K562 (cell line): Measurements from ENCODE around the gene ERN1. TPM values are rescaled to one million over a fixed set of nuclear protein-coding genes. Genes with fewer than 3 reads are reported as not detected.

Experiments
- CBX1 ChIP-seq: sonication (generic); IDR thresholded peaks from 2 replicates; pipeline ENCODE4 v1.6.1; 2016; ENCODE audit warnings: antibody characterized with exemption, low read depth, mild to moderate bottlenecking
- FOXA1 ChIP-seq: fragments of 450-650 bp; IDR thresholded peaks from 2 replicates; pipeline ENCODE4 v1.6.1; 2016; ENCODE audit warnings: mild to moderate bottlenecking, borderline replicate concordance
- HOXB6 ChIP-seq: fragments of 250-450 bp; sonication (Bioruptor Pico); IDR thresholded peaks from 2 replicates; pipeline ENCODE4 v1.5.1; 2022; ENCODE audit warnings: mild to moderate bottlenecking, borderline replicate concordance
- NELFE ChIP-seq: IDR thresholded peaks from 2 replicates; pipeline ENCODE4 v1.6.1; 2011; ENCODE audit warnings: mild to moderate bottlenecking; ENCODE audit not compliant: insufficient read depth, insufficient read length
- polyA plus RNA-seq, 8 experiments: library from polyadenylated mRNA; depleted of rRNA in 4 of 8; stranded (reverse) in 5 of 8; unstranded in 3 of 8; fragments of >200 nt; fragmentation: Nextera tagmentation in 2 of 8; fragmentation: Illumina TruSeq in 1 of 8; extraction: Ambion mirVana in 2 of 8; extraction: Trizol in 1 of 8; gene quantifications; 2 replicates each; pipeline versions ENCODE4 v1.2.1 to v1.2.3, GENCODE V29; 2011 to 2014; ENCODE audit warnings: inconsistent platforms in 1 of 8, missing spikeins in 1 of 8
- total RNA-seq, 7 experiments: library from RNA; depleted of rRNA in 6 of 7; stranded (reverse); fragments of >200 nt in 6 of 7; fragmentation: Illumina TruSeq in 2 of 7; extraction: Trizol in 2 of 7; gene quantifications; 2 replicates each; pipeline versions ENCODE4 v1.2.1 to v1.2.3, GENCODE V29; 2011 to 2021; ENCODE audit warnings: low replicate concordance in 1 of 7
- TF ChIP-seq, protein P1 (sequence below): fragments of 450-650 bp; IDR thresholded peaks from 2 replicates; pipeline ENCODE4 v1.7.1; 2018; ENCODE audit warnings: mild to moderate bottlenecking, low read depth; ENCODE audit not compliant: partially characterized antibody
- TF ChIP-seq, protein P2 (sequence below): IDR thresholded peaks from 2 replicates; pipeline ENCODE4 v1.6.1; 2012; ENCODE audit warnings: low read depth, low read length, improper control_type of control experiment, borderline replicate concordance

ERN1 gene
- total and polyA plus RNA-seq, 9 of the 15 experiments (the other 6 are each of a cell fraction or from before 2014, with no cell fraction given), result 2.1 to 22.5 (median 7.3) TPM

DNA sequence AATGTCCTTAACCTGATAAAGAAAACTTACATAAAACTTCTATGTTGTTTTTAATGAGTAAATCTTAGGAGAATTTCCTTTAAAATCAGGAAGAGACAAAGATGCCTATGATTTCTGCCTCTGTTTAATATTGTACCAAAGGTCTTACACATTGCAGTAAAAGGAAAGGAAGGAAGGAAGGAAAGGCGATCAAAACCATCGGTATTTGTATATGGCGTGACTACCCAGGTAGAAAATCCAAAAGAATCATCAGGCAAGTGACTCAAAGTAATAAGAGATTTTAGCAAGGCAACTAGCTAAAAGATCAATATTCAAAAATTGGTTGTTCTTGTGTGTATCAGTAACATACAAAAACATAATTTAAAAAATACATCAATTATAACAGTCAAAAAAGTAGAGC lies 113.0 kb downstream of the ERN1 start (continued):
- TF ChIP-seq, protein P1, sequence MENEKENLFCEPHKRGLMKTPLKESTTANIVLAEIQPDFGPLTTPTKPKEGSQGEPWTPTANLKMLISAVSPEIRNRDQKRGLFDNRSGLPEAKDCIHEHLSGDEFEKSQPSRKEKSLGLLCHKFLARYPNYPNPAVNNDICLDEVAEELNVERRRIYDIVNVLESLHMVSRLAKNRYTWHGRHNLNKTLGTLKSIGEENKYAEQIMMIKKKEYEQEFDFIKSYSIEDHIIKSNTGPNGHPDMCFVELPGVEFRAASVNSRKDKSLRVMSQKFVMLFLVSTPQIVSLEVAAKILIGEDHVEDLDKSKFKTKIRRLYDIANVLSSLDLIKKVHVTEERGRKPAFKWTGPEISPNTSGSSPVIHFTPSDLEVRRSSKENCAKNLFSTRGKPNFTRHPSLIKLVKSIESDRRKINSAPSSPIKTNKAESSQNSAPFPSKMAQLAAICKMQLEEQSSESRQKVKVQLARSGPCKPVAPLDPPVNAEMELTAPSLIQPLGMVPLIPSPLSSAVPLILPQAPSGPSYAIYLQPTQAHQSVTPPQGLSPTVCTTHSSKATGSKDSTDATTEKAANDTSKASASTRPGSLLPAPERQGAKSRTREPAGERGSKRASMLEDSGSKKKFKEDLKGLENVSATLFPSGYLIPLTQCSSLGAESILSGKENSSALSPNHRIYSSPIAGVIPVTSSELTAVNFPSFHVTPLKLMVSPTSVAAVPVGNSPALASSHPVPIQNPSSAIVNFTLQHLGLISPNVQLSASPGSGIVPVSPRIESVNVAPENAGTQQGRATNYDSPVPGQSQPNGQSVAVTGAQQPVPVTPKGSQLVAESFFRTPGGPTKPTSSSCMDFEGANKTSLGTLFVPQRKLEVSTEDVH, result no peak
- TF ChIP-seq NELFE (no peak), HOXB6 (no peak), FOXA1 (no peak), CBX1 (no peak)
- TF ChIP-seq, protein P2, sequence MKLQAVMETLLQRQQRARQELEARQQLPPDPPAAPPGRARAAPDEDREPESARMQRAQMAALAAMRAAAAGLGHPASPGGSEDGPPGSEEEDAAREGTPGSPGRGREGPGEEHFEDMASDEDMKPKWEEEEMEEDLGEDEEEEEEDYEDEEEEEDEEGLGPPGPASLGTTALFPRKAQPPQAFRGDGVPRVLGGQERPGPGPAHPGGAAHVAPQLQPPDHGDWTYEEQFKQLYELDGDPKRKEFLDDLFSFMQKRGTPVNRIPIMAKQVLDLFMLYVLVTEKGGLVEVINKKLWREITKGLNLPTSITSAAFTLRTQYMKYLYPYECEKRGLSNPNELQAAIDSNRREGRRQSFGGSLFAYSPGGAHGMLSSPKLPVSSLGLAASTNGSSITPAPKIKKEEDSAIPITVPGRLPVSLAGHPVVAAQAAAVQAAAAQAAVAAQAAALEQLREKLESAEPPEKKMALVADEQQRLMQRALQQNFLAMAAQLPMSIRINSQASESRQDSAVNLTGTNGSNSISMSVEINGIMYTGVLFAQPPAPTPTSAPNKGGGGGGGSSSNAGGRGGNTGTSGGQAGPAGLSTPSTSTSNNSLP, result no peak
